Measurements from ENCODE around the gene PARP8.

PARP8 gene

GRCh38 chr5:50786073-50786472, 119.6 kb downstream of the PARP8 start:
- TF ChIP-seq, protein P1, sequence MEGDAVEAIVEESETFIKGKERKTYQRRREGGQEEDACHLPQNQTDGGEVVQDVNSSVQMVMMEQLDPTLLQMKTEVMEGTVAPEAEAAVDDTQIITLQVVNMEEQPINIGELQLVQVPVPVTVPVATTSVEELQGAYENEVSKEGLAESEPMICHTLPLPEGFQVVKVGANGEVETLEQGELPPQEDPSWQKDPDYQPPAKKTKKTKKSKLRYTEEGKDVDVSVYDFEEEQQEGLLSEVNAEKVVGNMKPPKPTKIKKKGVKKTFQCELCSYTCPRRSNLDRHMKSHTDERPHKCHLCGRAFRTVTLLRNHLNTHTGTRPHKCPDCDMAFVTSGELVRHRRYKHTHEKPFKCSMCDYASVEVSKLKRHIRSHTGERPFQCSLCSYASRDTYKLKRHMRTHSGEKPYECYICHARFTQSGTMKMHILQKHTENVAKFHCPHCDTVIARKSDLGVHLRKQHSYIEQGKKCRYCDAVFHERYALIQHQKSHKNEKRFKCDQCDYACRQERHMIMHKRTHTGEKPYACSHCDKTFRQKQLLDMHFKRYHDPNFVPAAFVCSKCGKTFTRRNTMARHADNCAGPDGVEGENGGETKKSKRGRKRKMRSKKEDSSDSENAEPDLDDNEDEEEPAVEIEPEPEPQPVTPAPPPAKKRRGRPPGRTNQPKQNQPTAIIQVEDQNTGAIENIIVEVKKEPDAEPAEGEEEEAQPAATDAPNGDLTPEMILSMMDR (conservative IDR thresholded peaks at IDR 0.05): no peak
- TF ChIP-seq ZFX (IDR thresholded peaks at IDR 0.05): no peak
- H3K27ac ChIP-seq: no peak overlapping the region

GRCh38 chr5:50791813-50792212, 125.4 kb downstream of the PARP8 start:
- no peak overlapping the region for H3K27ac ChIP-seq
- TF ChIP-seq ZFX (IDR thresholded peaks at IDR 0.05): no peak
- TF ChIP-seq, protein P1 (conservative IDR thresholded peaks at IDR 0.05): no peak

- no peak for TF ChIP-seq ZFX (IDR thresholded peaks at IDR 0.05)
- TF ChIP-seq, protein P1 (conservative IDR thresholded peaks at IDR 0.05): no peak
Observed at GRCh38 chr5:50792843-50793242, 126.4 kb downstream of the PARP8 start.

DNA sequence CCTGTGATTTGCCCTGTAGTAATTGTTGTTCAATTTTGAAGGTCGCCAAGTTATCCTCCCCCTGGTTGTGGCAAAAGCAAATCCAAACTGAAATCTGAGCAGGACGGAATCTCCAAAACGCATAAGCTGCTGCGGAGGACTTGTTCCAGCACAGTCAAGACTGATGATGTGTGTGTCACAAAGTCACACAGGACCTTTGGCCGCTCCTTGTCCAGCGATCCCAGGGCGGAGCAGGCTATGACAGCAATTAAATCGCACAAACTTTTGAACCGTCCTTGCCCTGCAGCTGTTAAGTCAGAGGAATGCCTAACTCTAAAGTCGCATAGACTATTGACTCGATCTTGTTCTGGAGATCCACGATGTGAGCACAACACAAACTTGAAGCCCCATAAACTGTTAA, 128.4 kb downstream of the PARP8 start:
- no peak overlapping the region for H3K27ac ChIP-seq
- TF ChIP-seq ZFX (IDR thresholded peaks at IDR 0.05): no peak
- TF ChIP-seq, protein P1 (conservative IDR thresholded peaks at IDR 0.05): no peak

More at GRCh38 chr5:50792843-50793242, 126.4 kb downstream of the PARP8 start:
- H3K27ac ChIP-seq: no peak overlapping the region

DNA sequence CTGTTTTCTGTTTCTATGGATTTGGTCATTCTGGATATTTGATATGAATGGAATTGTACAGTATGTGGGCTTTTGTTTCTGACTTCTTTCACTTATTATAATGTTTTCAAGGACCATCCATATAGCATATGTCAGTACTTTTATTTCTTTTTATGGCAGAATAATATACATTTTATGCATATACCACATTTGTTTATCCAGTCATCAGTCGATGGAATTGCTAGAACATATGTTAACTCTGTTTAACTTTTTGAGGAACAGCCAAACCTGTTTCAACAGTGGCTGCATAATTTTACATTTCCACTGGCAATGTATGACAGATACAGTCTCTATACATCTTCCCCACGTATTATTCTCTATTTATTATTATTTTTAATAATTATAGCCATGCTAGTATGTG, 131.6 kb downstream of the PARP8 start:
- TF ChIP-seq, protein P1 (conservative IDR thresholded peaks at IDR 0.05): no peak
- TF ChIP-seq ZFX (IDR thresholded peaks at IDR 0.05): no peak
- no peak overlapping the region for H3K27ac ChIP-seq

GRCh38 chr5:50799596-50799995, 133.2 kb downstream of the PARP8 start:
- TF ChIP-seq, protein P1 (conservative IDR thresholded peaks at IDR 0.05): no peak
- TF ChIP-seq ZFX (IDR thresholded peaks at IDR 0.05): no peak
- H3K27ac ChIP-seq: no peak overlapping the region

GRCh38 chr5:50800410-50800809, 134.0 kb downstream of the PARP8 start:
- TF ChIP-seq, protein P1 (conservative IDR thresholded peaks at IDR 0.05): no peak
- TF ChIP-seq ZFX (IDR thresholded peaks at IDR 0.05): no peak

More at GRCh38 chr5:50800410-50800809, 134.0 kb downstream of the PARP8 start:
- H3K27ac ChIP-seq: no peak overlapping the region

All from C4-2B (cell line).